ENCODE measurements around the gene AFF1.

The AFF1 gene

GRCh38 chr4:87089368-87089767 lies 154.6 kb downstream of the AFF1 start:
- Histone ChIP-seq H3K36me3 (ENCODE audit: control insufficient read depth in 2 of 2, insufficient read depth in 2 of 2, low read length in 2 of 2) (peaks cover 4 to 27% of the 10 kb centered on the region in 2 donors), H3K9ac (ENCODE audit: low read depth in 1 of 2, low read length in 2 of 2) (no peak overlapping the region), H3K9me3 (ENCODE audit: control insufficient read depth in 2 of 2, low read length in 2 of 2) (no peaks in the 10 kb centered on the region), H3K27me3 (ENCODE audit: control insufficient read depth in 2 of 2, insufficient read depth in 2 of 2, low read length in 2 of 2) (no peaks in the 10 kb centered on the region), H3K4me3 (ENCODE audit: low read length in 2 of 2) (no peak overlapping the region), H3K27ac (ENCODE audit: low read depth in 2 of 2, low read length in 2 of 2) (peak overlapping the region in 1 of 2 donors; percentile 23), H3K4me1 (ENCODE audit: control insufficient read depth in 2 of 2, insufficient read depth in 2 of 2, low read length in 2 of 2) (peaks cover 7 to 20% of the 10 kb centered on the region in 2 donors)

GRCh38 chr4:87090305-87090704 lies 155.5 kb downstream of the AFF1 start:
- H3K9ac ChIP-seq (ENCODE audit: low read depth in 1 of 2, low read length in 2 of 2) = no peak overlapping the region
- H3K27ac ChIP-seq (ENCODE audit: low read depth in 2 of 2, low read length in 2 of 2) = no peak overlapping the region
- no peak overlapping the region for H3K4me3 ChIP-seq (ENCODE audit: low read length in 2 of 2)
- H3K9me3 ChIP-seq (ENCODE audit: control insufficient read depth in 2 of 2, low read length in 2 of 2) = no peaks in the 10 kb centered on the region
- no peaks in the 10 kb centered on the region for H3K27me3 ChIP-seq (ENCODE audit: control insufficient read depth in 2 of 2, insufficient read depth in 2 of 2, low read length in 2 of 2)
- H3K4me1 ChIP-seq (ENCODE audit: control insufficient read depth in 2 of 2, insufficient read depth in 2 of 2, low read length in 2 of 2) = peaks cover 7 to 20% of the 10 kb centered on the region in 2 donors
- peaks cover 6 to 32% of the 10 kb centered on the region in 2 donors for H3K36me3 ChIP-seq (ENCODE audit: control insufficient read depth in 2 of 2, insufficient read depth in 2 of 2, low read length in 2 of 2)

- Histone ChIP-seq H3K4me1 (ENCODE audit: control insufficient read depth in 2 of 2, insufficient read depth in 2 of 2, low read length in 2 of 2) (peaks cover 7 to 26% of the 10 kb centered on the region in 2 donors), H3K27ac (ENCODE audit: low read depth in 2 of 2, low read length in 2 of 2) (peak overlapping the region in 1 of 2 donors; percentile 45), H3K9ac (ENCODE audit: low read depth in 1 of 2, low read length in 2 of 2) (no peak overlapping the region)
These were observed 157.8 kb downstream of the AFF1 start for GRCh38 chr4:87092389-87093141.

GRCh38 chr4:87093443-87094123 lies 158.8 kb downstream of the AFF1 start:
- Histone ChIP-seq H3K4me3 (ENCODE audit: low read length in 2 of 2) (no peak overlapping the region), H3K4me1 (ENCODE audit: control insufficient read depth in 2 of 2, insufficient read depth in 2 of 2, low read length in 2 of 2) (peaks cover 11 to 33% of the 10 kb centered on the region in 2 donors), H3K27me3 (ENCODE audit: control insufficient read depth in 2 of 2, insufficient read depth in 2 of 2, low read length in 2 of 2) (no peaks in the 10 kb centered on the region), H3K36me3 (ENCODE audit: control insufficient read depth in 2 of 2, insufficient read depth in 2 of 2, low read length in 2 of 2) (peaks cover 11 to 29% of the 10 kb centered on the region in 2 donors), H3K9me3 (ENCODE audit: control insufficient read depth in 2 of 2, low read length in 2 of 2) (no peaks in the 10 kb centered on the region), H3K9ac (ENCODE audit: low read depth in 1 of 2, low read length in 2 of 2) (no peak overlapping the region), H3K27ac (ENCODE audit: low read depth in 2 of 2, low read length in 2 of 2) (peak overlapping the region in 1 of 2 donors; percentile 45)

More at GRCh38 chr4:87092389-87093141, 157.8 kb downstream of the AFF1 start:
- no peak overlapping the region for H3K4me3 ChIP-seq (ENCODE audit: low read length in 2 of 2)
- no peaks in the 10 kb centered on the region for H3K27me3 ChIP-seq (ENCODE audit: control insufficient read depth in 2 of 2, insufficient read depth in 2 of 2, low read length in 2 of 2)
- H3K9me3 ChIP-seq (ENCODE audit: control insufficient read depth in 2 of 2, low read length in 2 of 2) = no peaks in the 10 kb centered on the region
- peaks cover 11 to 29% of the 10 kb centered on the region in 2 donors for H3K36me3 ChIP-seq (ENCODE audit: control insufficient read depth in 2 of 2, insufficient read depth in 2 of 2, low read length in 2 of 2)

- H3K27ac ChIP-seq (ENCODE audit: low read depth in 2 of 2, low read length in 2 of 2) = no peak overlapping the region
- peaks cover 12 to 21% of the 10 kb centered on the region in 2 donors for H3K36me3 ChIP-seq (ENCODE audit: control insufficient read depth in 2 of 2, insufficient read depth in 2 of 2, low read length in 2 of 2)
These were observed 162.3 kb downstream of the AFF1 start for GRCh38 chr4:87097075-87097474.

GRCh38 chr4:87100168-87100567 lies 165.4 kb downstream of the AFF1 start:
- Histone ChIP-seq H3K27ac (ENCODE audit: low read depth in 2 of 2, low read length in 2 of 2) (no peak overlapping the region), H3K9ac (ENCODE audit: low read depth in 1 of 2, low read length in 2 of 2) (no peak overlapping the region), H3K4me3 (ENCODE audit: low read length in 2 of 2) (no peak overlapping the region), H3K27me3 (ENCODE audit: control insufficient read depth in 2 of 2, insufficient read depth in 2 of 2, low read length in 2 of 2) (no peaks in the 10 kb centered on the region), H3K4me1 (ENCODE audit: control insufficient read depth in 2 of 2, insufficient read depth in 2 of 2, low read length in 2 of 2) (peaks cover 9 to 41% of the 10 kb centered on the region in 2 donors), H3K9me3 (ENCODE audit: control insufficient read depth in 2 of 2, low read length in 2 of 2) (no peaks in the 10 kb centered on the region), H3K36me3 (ENCODE audit: control insufficient read depth in 2 of 2, insufficient read depth in 2 of 2, low read length in 2 of 2) (peaks cover 10% of the 10 kb centered on the region in 2 donors)

More at GRCh38 chr4:87097075-87097474, 162.3 kb downstream of the AFF1 start:
- H3K4me1 ChIP-seq (ENCODE audit: control insufficient read depth in 2 of 2, insufficient read depth in 2 of 2, low read length in 2 of 2) = peaks cover 11 to 35% of the 10 kb centered on the region in 2 donors
- H3K4me3 ChIP-seq (ENCODE audit: low read length in 2 of 2) = no peak overlapping the region
- no peaks in the 10 kb centered on the region for H3K9me3 ChIP-seq (ENCODE audit: control insufficient read depth in 2 of 2, low read length in 2 of 2)
- H3K27me3 ChIP-seq (ENCODE audit: control insufficient read depth in 2 of 2, insufficient read depth in 2 of 2, low read length in 2 of 2) = no peaks in the 10 kb centered on the region
- no peak overlapping the region for H3K9ac ChIP-seq (ENCODE audit: low read depth in 1 of 2, low read length in 2 of 2)

GRCh38 chr4:87101543-87102199 lies 166.9 kb downstream of the AFF1 start:
- H3K36me3 ChIP-seq (ENCODE audit: control insufficient read depth in 2 of 2, insufficient read depth in 2 of 2, low read length in 2 of 2) = peaks cover 4 to 6% of the 10 kb centered on the region in 2 donors
- H3K4me1 ChIP-seq (ENCODE audit: control insufficient read depth in 2 of 2, insufficient read depth in 2 of 2, low read length in 2 of 2) = peaks cover 9 to 47% of the 10 kb centered on the region in 2 donors
- no peak overlapping the region for H3K9ac ChIP-seq (ENCODE audit: low read depth in 1 of 2, low read length in 2 of 2)
- no peaks in the 10 kb centered on the region for H3K27me3 ChIP-seq (ENCODE audit: control insufficient read depth in 2 of 2, insufficient read depth in 2 of 2, low read length in 2 of 2)
- H3K27ac ChIP-seq (ENCODE audit: low read depth in 2 of 2, low read length in 2 of 2) = no peak overlapping the region
- no peaks in the 10 kb centered on the region for H3K9me3 ChIP-seq (ENCODE audit: control insufficient read depth in 2 of 2, low read length in 2 of 2)
- no peak overlapping the region for H3K4me3 ChIP-seq (ENCODE audit: low read length in 2 of 2)

GRCh38 chr4:87103086-87103485 lies 168.3 kb downstream of the AFF1 start:
- peak overlapping the region in 1 of 2 donors; percentile 56 for H3K27ac ChIP-seq (ENCODE audit: low read depth in 2 of 2, low read length in 2 of 2)

GRCh38 chr4:87103691-87104187 lies 168.9 kb downstream of the AFF1 start:
- Histone ChIP-seq H3K4me3 (ENCODE audit: low read length in 2 of 2) (no peak overlapping the region), H3K4me1 (ENCODE audit: control insufficient read depth in 2 of 2, insufficient read depth in 2 of 2, low read length in 2 of 2) (peaks cover 4 to 34% of the 10 kb centered on the region in 2 donors), H3K27ac (ENCODE audit: low read depth in 2 of 2, low read length in 2 of 2) (peak overlapping the region; percentile 46 to 56), H3K9me3 (ENCODE audit: control insufficient read depth in 2 of 2, low read length in 2 of 2) (no peaks in the 10 kb centered on the region), H3K9ac (ENCODE audit: low read depth in 1 of 2, low read length in 2 of 2) (no peak overlapping the region), H3K36me3 (ENCODE audit: control insufficient read depth in 2 of 2, insufficient read depth in 2 of 2, low read length in 2 of 2) (peaks cover 12 to 24% of the 10 kb centered on the region in 2 donors), H3K27me3 (ENCODE audit: control insufficient read depth in 2 of 2, insufficient read depth in 2 of 2, low read length in 2 of 2) (no peaks in the 10 kb centered on the region)

More at GRCh38 chr4:87103086-87103485, 168.3 kb downstream of the AFF1 start:
- Histone ChIP-seq H3K4me3 (ENCODE audit: low read length in 2 of 2) (no peak overlapping the region), H3K36me3 (ENCODE audit: control insufficient read depth in 2 of 2, insufficient read depth in 2 of 2, low read length in 2 of 2) (peaks cover 8 to 17% of the 10 kb centered on the region in 2 donors), H3K9me3 (ENCODE audit: control insufficient read depth in 2 of 2, low read length in 2 of 2) (no peaks in the 10 kb centered on the region), H3K4me1 (ENCODE audit: control insufficient read depth in 2 of 2, insufficient read depth in 2 of 2, low read length in 2 of 2) (peaks cover 7 to 38% of the 10 kb centered on the region in 2 donors), H3K9ac (ENCODE audit: low read depth in 1 of 2, low read length in 2 of 2) (no peak overlapping the region), H3K27me3 (ENCODE audit: control insufficient read depth in 2 of 2, insufficient read depth in 2 of 2, low read length in 2 of 2) (no peaks in the 10 kb centered on the region)
